A673 (cell line): ENCODE measurements around the gene TM4SF18. TPM values are rescaled to one million over a fixed set of nuclear protein-coding genes. Genes with fewer than 3 reads are reported as not detected.

ENCODE experiments used
- BruUV-seq: library from RNA; stranded (reverse); fragments of 400-500 nt; replicated peaks from 2 replicates; lab custom pipeline; 2021; lab: Mats Ljungman, UMichigan
- CTCF ChIA-PET: fragments of 300-600 bp; sonication (Branson Sonifier 250); formaldehyde crosslinking; loops from one replicate; lab custom pipeline; 2022; ENCODE audit warnings: antibody characterized with exemption; lab: Charles Lee
- POLR2A ChIA-PET: fragments of 300-600 bp; sonication (Branson Sonifier 250); formaldehyde crosslinking; loops from one replicate; lab custom pipeline; 2022; ENCODE audit warnings: antibody characterized with exemption; ENCODE audit not compliant: low non-redundant PET; lab: Charles Lee
- DNase-seq: peaks from one replicate; pipeline ENCODE4 v3.0.0-alpha.2; 2015; ENCODE audit warnings: low spot score
- H3K27ac ChIP-seq: fragments of 200-600 bp; sonication (generic); 2 replicates; pipeline ENCODE4 v1.5.1; 2016; ENCODE audit warnings: mixed run types, low read depth, mild to moderate bottlenecking, mixed read lengths, antibody characterized with exemption, low read length; ENCODE audit not compliant: poor library complexity, severe bottlenecking
- H3K27me3 ChIP-seq: fragments of 200-600 bp; sonication (generic); replicated peaks from 2 replicates; pipeline ENCODE4 v1.6.1; 2017; ENCODE audit warnings: mixed run types, low read depth, mild to moderate bottlenecking, mixed read lengths, antibody characterized with exemption, low read length; ENCODE audit not compliant: insufficient read depth, poor library complexity
- H3K36me3 ChIP-seq: fragments of 200-600 bp; sonication (generic); 2 replicates; pipeline ENCODE4 v1.6.1; 2016; ENCODE audit warnings: mixed run types, mild to moderate bottlenecking, mixed read lengths, antibody characterized with exemption, low read length; ENCODE audit not compliant: insufficient read depth, poor library complexity, severe bottlenecking
- H3K4me1 ChIP-seq: fragments of 200-600 bp; sonication (generic); 2 replicates; pipeline ENCODE4 v1.6.1; 2017; ENCODE audit warnings: mixed run types, mild to moderate bottlenecking, mixed read lengths, antibody characterized with exemption, low read length; ENCODE audit not compliant: insufficient read depth, poor library complexity, severe bottlenecking
- H3K4me3 ChIP-seq: fragments of 200-600 bp; sonication (generic); 2 replicates; pipeline ENCODE4 v1.5.1; 2016; ENCODE audit warnings: low read depth, mixed run types, mild to moderate bottlenecking, mixed read lengths, low read length; ENCODE audit not compliant: poor library complexity, severe bottlenecking
- H3K9me3 ChIP-seq: fragments of 200-600 bp; sonication (generic); 2 replicates; pipeline ENCODE4 v1.6.1; 2016; ENCODE audit warnings: mixed run types, low read depth, mild to moderate bottlenecking, mixed read lengths, antibody characterized with exemption, low read length; ENCODE audit not compliant: poor library complexity, severe bottlenecking
- EZH2 ChIP-seq: fragments of 200-600 bp; sonication (generic); IDR thresholded peaks from 2 replicates; pipeline ENCODE4 v1.6.1; 2017; ENCODE audit warnings: borderline replicate concordance, low read depth, mild to moderate bottlenecking, mixed read lengths, antibody characterized with exemption, low read length; ENCODE audit not compliant: poor library complexity, severe bottlenecking
- intact Hi-C: fragments of 100-400 bp; cut with micrococcal nuclease; formaldehyde crosslinking; loops from one replicate; pipeline ENCODE4 v1.10.0; 2022; ENCODE audit not compliant: unreplicated experiment
- total RNA-seq: library from RNA; stranded (reverse); gene quantifications from 2 replicates; pipeline ENCODE4 v1.2.3, GENCODE V29; 2021
- TF ChIP-seq, protein P1 (sequence below): fragments of 300-800, 200-600 bp; sonication (generic); conservative IDR thresholded peaks from 2 replicates; pipeline ENCODE4 v1.5.1; 2017; ENCODE audit warnings: low read depth, mild to moderate bottlenecking, antibody characterized with exemption, low read length, moderate library complexity, mixed read lengths

Gene TM4SF18
- total RNA-seq, 1 experiment from 2014 or later: 1.5 TPM

DNA sequence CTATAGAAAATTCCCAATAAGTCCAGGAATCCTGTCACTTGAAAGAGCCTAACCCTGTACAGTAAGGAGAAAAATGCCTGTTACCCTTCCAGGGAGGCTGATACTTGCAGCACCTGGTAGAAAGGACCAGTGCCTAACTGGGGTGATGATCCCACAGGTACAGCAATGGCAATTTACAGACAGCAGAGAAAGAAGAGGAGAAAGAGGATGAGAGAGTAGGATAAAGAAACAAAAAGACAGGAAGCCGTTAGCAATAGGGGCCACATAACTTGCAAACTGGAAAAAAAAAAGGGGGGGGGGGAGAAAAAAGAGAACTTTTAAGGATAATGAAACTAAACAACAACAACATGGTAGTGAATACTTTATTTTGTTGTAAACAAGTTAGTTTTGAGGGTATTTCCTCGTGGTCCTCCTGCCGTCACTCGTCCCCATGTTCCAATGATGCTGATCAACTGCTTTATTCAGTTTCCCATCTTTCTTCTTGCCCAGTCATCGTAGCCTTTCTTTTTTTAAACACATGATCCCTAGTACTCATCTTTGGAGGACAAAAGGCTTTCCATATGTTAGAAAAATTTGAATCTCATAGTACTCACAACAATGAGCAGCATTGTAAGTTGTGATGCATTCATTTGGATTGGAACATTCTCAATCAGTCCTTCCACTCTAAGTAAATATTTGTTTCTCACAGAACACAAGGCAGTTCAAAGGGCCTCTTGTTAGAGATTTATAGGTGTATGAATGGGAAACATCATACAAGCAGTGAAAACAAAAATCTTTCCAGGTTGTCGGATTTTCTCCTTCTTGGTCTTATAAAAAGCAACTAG lies 35.5 kb upstream of the TM4SF18 start:
- CTCF ChIA-PET: no interaction called here
- Histone ChIP-seq H3K36me3 (no peaks in the 10 kb centered on the region), H3K4me3 (no peak overlapping the region), H3K9me3 (no peaks in the 10 kb centered on the region), H3K27ac (no peak overlapping the region), H3K27me3 (no peaks in the 10 kb centered on the region), H3K4me1 (peaks cover 5% of the 10 kb centered on the region)
- TF ChIP-seq, protein P1, sequence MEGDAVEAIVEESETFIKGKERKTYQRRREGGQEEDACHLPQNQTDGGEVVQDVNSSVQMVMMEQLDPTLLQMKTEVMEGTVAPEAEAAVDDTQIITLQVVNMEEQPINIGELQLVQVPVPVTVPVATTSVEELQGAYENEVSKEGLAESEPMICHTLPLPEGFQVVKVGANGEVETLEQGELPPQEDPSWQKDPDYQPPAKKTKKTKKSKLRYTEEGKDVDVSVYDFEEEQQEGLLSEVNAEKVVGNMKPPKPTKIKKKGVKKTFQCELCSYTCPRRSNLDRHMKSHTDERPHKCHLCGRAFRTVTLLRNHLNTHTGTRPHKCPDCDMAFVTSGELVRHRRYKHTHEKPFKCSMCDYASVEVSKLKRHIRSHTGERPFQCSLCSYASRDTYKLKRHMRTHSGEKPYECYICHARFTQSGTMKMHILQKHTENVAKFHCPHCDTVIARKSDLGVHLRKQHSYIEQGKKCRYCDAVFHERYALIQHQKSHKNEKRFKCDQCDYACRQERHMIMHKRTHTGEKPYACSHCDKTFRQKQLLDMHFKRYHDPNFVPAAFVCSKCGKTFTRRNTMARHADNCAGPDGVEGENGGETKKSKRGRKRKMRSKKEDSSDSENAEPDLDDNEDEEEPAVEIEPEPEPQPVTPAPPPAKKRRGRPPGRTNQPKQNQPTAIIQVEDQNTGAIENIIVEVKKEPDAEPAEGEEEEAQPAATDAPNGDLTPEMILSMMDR: no peak
- TF ChIP-seq EZH2: no peak
- BruUV-seq: no TSS peak
- POLR2A ChIA-PET: no interaction called here
- no peak for DNase-seq
- intact Hi-C loops: no loop called here

DNA sequence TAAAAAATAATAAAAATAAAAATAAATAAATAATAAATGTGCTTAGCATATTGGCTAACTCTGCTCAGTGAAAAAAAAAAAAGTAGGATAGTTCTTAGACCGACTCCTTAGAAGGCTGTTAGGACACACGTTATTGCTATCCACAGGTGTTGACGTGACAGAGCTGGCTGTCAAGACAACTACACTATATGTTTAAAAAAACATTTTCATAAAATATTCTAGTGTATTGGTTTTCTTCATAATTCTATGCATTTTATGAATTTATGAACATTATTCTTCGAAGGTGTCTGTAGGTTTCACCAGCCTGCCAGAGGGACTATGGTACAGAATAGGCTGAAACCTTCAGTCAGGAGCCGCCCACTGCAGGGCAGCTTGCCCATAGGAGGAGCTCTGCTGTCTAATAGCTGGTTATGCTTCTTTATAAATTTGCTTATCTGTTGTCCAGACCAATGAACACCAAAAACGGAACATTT lies 34.8 kb upstream of the TM4SF18 start:
- POLR2A ChIA-PET: no interaction called here
- Histone ChIP-seq H3K36me3 (no peaks in the 10 kb centered on the region), H3K9me3 (no peaks in the 10 kb centered on the region), H3K27ac (no peak overlapping the region), H3K4me3 (no peak overlapping the region), H3K4me1 (peaks cover 5% of the 10 kb centered on the region), H3K27me3 (no peaks in the 10 kb centered on the region)
- TF ChIP-seq EZH2: no peak
- TF ChIP-seq, protein P1: 0 out of 2 replicates have a peak, but pooled peaks have one; percentile 15
- intact Hi-C loops: no loop called here
- BruUV-seq: no TSS peak
- CTCF ChIA-PET: no interaction called here
- DNase-seq: no peak

DNA sequence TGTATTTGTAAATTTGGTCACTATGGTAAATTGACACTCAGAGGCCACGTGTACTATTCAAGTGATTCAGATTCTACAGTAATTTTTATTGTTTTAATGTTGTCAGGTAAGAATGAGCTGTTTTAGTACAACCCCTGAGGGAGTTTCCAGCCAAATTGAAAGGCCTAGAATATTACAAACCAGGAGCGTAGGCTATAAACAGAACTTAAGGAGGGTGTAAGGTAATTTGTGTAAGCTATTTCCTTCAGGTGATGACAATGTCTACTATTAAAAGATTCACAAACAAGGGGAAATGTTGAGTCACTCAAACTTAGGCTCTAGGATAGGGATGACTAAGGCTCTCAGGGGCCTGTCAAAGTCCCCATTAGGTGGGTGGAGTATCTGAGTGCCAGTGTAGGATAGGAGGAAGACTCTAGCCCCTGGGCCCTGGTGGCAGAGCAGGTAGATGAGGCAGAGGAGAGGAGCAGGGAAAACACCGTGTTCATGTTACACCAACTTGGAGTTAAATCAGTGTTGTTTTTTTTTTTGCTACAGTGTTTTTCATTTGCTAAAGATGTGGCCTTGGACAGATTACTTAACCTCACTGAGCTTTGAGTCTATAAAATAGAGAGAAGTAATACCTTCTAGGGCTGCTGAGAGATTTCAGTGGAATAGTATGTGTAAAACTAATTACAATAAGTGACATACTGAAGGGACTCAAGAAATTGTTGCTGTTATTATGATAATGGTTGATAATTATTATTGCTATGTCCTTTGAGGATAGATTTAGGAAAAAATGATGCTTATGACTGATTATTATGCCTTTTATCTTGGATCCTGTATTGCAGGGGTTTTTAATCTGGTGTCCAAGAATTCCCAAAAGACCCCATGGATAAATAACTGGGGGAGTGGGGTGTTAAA lies 33.8 kb upstream of the TM4SF18 start:
- ChIA-PET POLR2A (no interaction called here), CTCF (no interaction called here)
- H3K27me3 ChIP-seq: no peaks in the 10 kb centered on the region
- no peak for DNase-seq
- H3K4me3 ChIP-seq: no peak overlapping the region
- BruUV-seq: no TSS peak
- H3K9me3 ChIP-seq: no peaks in the 10 kb centered on the region
- intact Hi-C loops: no loop called here
- no peak for TF ChIP-seq EZH2
- TF ChIP-seq, protein P1: no peak
- peaks cover 5% of the 10 kb centered on the region for H3K4me1 ChIP-seq
- no peaks in the 10 kb centered on the region for H3K36me3 ChIP-seq
- no peak overlapping the region for H3K27ac ChIP-seq
